ENCODE measurements around the gene DNAJC9. TPM values are rescaled to one million over a fixed set of nuclear protein-coding genes. Genes with fewer than 3 reads are reported as not detected.

DNAJC9 gene, protein sequence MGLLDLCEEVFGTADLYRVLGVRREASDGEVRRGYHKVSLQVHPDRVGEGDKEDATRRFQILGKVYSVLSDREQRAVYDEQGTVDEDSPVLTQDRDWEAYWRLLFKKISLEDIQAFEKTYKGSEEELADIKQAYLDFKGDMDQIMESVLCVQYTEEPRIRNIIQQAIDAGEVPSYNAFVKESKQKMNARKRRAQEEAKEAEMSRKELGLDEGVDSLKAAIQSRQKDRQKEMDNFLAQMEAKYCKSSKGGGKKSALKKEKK
- 24.5 TPM for total RNA-seq (ENCODE audit: unreplicated experiment)
- long read RNA-seq, transcript DNAJC9-201 (5 exons, 3,032 nt) = major isoform, 35 of 48 reads
- long read RNA-seq, partial matches to known transcripts = 8 of 48 reads
- long read RNA-seq, other reads (novel, unspliced or antisense) = 5 of 48 reads

GRCh38 chr10:73246646-73247508, at the start of gene DNAJC9:
Gene DNAJC9, minus strand, starts transcription at chr10:73247255. Its CDS starts 66 bp downstream, at chr10:73247189.
- peak; percentile 99 for DNase-seq (ENCODE audit: low spot score)
- peak within 1 kb of the TSS; percentile 95 for H3K4me3 Mint-ChIP-seq (ENCODE audit: unreplicated experiment)
- peaks cover 4% of the 10 kb centered on the region for H3K27me3 Mint-ChIP-seq (ENCODE audit: unreplicated experiment)
- H3K4me1 Mint-ChIP-seq (ENCODE audit: unreplicated experiment) = peaks cover 45% of the 10 kb centered on the region
- H3K9me3 Mint-ChIP-seq (ENCODE audit: unreplicated experiment) = no peaks in the 10 kb centered on the region
- no peak for TF ChIP-seq CTCF (IDR thresholded peaks at IDR 0.05; ENCODE audit: unreplicated experiment)
- H3K27ac Mint-ChIP-seq (ENCODE audit: unreplicated experiment) = peak within 1 kb of the TSS; percentile 88
- peaks cover 24% of the 10 kb centered on the region for H3K36me3 Mint-ChIP-seq (ENCODE audit: low read depth, unreplicated experiment)

GRCh38 chr10:73293461-73293860, 46.4 kb upstream of the DNAJC9 start:
- H3K9me3 Mint-ChIP-seq (ENCODE audit: unreplicated experiment) = no peaks in the 10 kb centered on the region

GRCh38 chr10:73289958-73290357, 42.9 kb upstream of the DNAJC9 start:
- TF ChIP-seq CTCF (IDR thresholded peaks at IDR 0.05; ENCODE audit: unreplicated experiment) = no peak
- no peak overlapping the region for H3K4me3 Mint-ChIP-seq (ENCODE audit: unreplicated experiment)
- peaks cover 3% of the 10 kb centered on the region for H3K9me3 Mint-ChIP-seq (ENCODE audit: unreplicated experiment)
- no peak for DNase-seq (ENCODE audit: low spot score)
- no peaks in the 10 kb centered on the region for H3K27me3 Mint-ChIP-seq (ENCODE audit: unreplicated experiment)
- no peaks in the 10 kb centered on the region for H3K36me3 Mint-ChIP-seq (ENCODE audit: low read depth, unreplicated experiment)
- H3K4me1 Mint-ChIP-seq (ENCODE audit: unreplicated experiment) = no peaks in the 10 kb centered on the region
- H3K27ac Mint-ChIP-seq (ENCODE audit: unreplicated experiment) = no peak overlapping the region

More at GRCh38 chr10:73293461-73293860, 46.4 kb upstream of the DNAJC9 start:
- Mint-ChIP-seq H3K4me1 (ENCODE audit: unreplicated experiment) (no peaks in the 10 kb centered on the region), H3K36me3 (ENCODE audit: low read depth, unreplicated experiment) (no peaks in the 10 kb centered on the region), H3K27me3 (ENCODE audit: unreplicated experiment) (no peaks in the 10 kb centered on the region), H3K27ac (ENCODE audit: unreplicated experiment) (no peak overlapping the region), H3K4me3 (ENCODE audit: unreplicated experiment) (no peak overlapping the region)
- no peak for TF ChIP-seq CTCF (IDR thresholded peaks at IDR 0.05; ENCODE audit: unreplicated experiment)
- no peak for DNase-seq (ENCODE audit: low spot score)

GRCh38 chr10:73287441-73287840, 40.4 kb upstream of the DNAJC9 start:
- H3K36me3 Mint-ChIP-seq (ENCODE audit: low read depth, unreplicated experiment) = no peaks in the 10 kb centered on the region
- H3K27ac Mint-ChIP-seq (ENCODE audit: unreplicated experiment) = no peak overlapping the region
- no peak for DNase-seq (ENCODE audit: low spot score)
- peaks cover 3% of the 10 kb centered on the region for H3K9me3 Mint-ChIP-seq (ENCODE audit: unreplicated experiment)
- no peaks in the 10 kb centered on the region for H3K4me1 Mint-ChIP-seq (ENCODE audit: unreplicated experiment)
- TF ChIP-seq CTCF (IDR thresholded peaks at IDR 0.05; ENCODE audit: unreplicated experiment) = no peak
- H3K4me3 Mint-ChIP-seq (ENCODE audit: unreplicated experiment) = no peak overlapping the region
- H3K27me3 Mint-ChIP-seq (ENCODE audit: unreplicated experiment) = no peaks in the 10 kb centered on the region

All from endothelial cell (in vitro differentiated cells).